Vagina (tissue), 2 donors: Measurements from ENCODE around the gene PTPN2.

Experiments
- POLR2A ChIP-seq, 2 donors: fragments of 450-650 bp; IDR thresholded peaks; one replicate each; pipeline ENCODE4 v1.6.1; 2017; ENCODE audit warnings: antibody characterized with exemption in 2 of 2, mild to moderate bottlenecking in 2 of 2, moderate library complexity in 2 of 2
- TF ChIP-seq, protein P1 (sequence below), 3 experiments: fragments of 450-650 bp in 2 of 3; fragments of 200-600 bp in 1 of 3; sonication (generic) in 1 of 3; IDR thresholded peaks; one replicate each; pipeline ENCODE4 v1.5.1; 2017 to 2019; ENCODE audit warnings: antibody characterized with exemption in 3 of 3, mild to moderate bottlenecking in 2 of 3, moderate library complexity in 2 of 3

- TF ChIP-seq, protein P1, sequence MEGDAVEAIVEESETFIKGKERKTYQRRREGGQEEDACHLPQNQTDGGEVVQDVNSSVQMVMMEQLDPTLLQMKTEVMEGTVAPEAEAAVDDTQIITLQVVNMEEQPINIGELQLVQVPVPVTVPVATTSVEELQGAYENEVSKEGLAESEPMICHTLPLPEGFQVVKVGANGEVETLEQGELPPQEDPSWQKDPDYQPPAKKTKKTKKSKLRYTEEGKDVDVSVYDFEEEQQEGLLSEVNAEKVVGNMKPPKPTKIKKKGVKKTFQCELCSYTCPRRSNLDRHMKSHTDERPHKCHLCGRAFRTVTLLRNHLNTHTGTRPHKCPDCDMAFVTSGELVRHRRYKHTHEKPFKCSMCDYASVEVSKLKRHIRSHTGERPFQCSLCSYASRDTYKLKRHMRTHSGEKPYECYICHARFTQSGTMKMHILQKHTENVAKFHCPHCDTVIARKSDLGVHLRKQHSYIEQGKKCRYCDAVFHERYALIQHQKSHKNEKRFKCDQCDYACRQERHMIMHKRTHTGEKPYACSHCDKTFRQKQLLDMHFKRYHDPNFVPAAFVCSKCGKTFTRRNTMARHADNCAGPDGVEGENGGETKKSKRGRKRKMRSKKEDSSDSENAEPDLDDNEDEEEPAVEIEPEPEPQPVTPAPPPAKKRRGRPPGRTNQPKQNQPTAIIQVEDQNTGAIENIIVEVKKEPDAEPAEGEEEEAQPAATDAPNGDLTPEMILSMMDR (IDR thresholded peaks at IDR 0.05) = no peak
- TF ChIP-seq POLR2A (IDR thresholded peaks at IDR 0.05) = no peak
Observed at GRCh38 chr18:12773369-12773768, 110.7 kb downstream of the PTPN2 start.
